Heart right ventricle (tissue), 16 donors: ENCODE data around the gene ELMO1. TPM values are rescaled to one million over a fixed set of nuclear protein-coding genes. Genes with fewer than 3 reads are reported as not detected.

Experiments
- ATAC-seq, 8 donors: fragments of 200-7000 bp; cut with Tn5 transposase; one replicate each; pipeline ENCODE4 v1.9.1; 2020; ENCODE audit warnings: mild to moderate bottlenecking in 8 of 8, moderate library complexity in 8 of 8, moderate number of reproducible peaks in 1 of 8
- DNase-seq, 2 donors: peaks; one replicate each; pipeline ENCODE4 v3.0.0-alpha.2; 2020
- H3K27ac ChIP-seq, 10 donors: fragments of 200-600 bp; sonication (generic) in 2 of 10; one replicate each; pipeline versions ENCODE4 v1.5.0 to v1.8.0; 2020 to 2022; ENCODE audit warnings: mild to moderate bottlenecking in 3 of 10
- H3K27me3 ChIP-seq, 7 donors: fragments of 200-600 bp; one replicate each; pipeline ENCODE4 v1.8.0; 2021 to 2022; ENCODE audit warnings: mild to moderate bottlenecking in 2 of 7
- H3K36me3 ChIP-seq, 9 donors: fragments of 200-600 bp; sonication (generic) in 1 of 9; one replicate each; pipeline versions ENCODE4 v1.5.0 to v1.8.0; 2020 to 2022; ENCODE audit warnings: mild to moderate bottlenecking in 2 of 9
- H3K4me1 ChIP-seq, 9 donors: fragments of 200-600 bp; sonication (generic) in 1 of 9; one replicate each; pipeline versions ENCODE4 v1.5.0 to v1.8.0; 2020 to 2022; ENCODE audit warnings: mild to moderate bottlenecking in 4 of 9
- H3K4me3 ChIP-seq, 10 donors: fragments of 200-600 bp; sonication (generic) in 2 of 10; one replicate each; pipeline versions ENCODE4 v1.5.0 to v1.8.0; 2020 to 2022; ENCODE audit warnings: mild to moderate bottlenecking in 7 of 10, moderate library complexity in 2 of 10
- H3K9me3 ChIP-seq, 11 donors: fragments of 200-600 bp in 10 of 11; sonication (generic) in 2 of 11; one replicate each; pipeline versions ENCODE4 v1.5.0 to v1.8.0; 2013 to 2022; ENCODE audit warnings: mild to moderate bottlenecking in 2 of 11, control low read depth in 1 of 11, moderate library complexity in 1 of 11
- WGBS, 2 donors: extraction: QIAGEN DNeasy Blood & Tissue Kit; methylation state at CpG; one replicate each; pipeline ENCODE4 v1.1.7; 2013; ENCODE audit warnings: inconsistent platforms in 1 of 2; 5-methylcytosine and 5-hydroxymethylcytosine counted together
- intact Hi-C, 10 donors: fragments of 100-400 bp; cut with DNase I; formaldehyde crosslinking; loops; one replicate each; pipeline versions ENCODE4 v1.11.1 to v1.14.2; 2022
- polyA plus RNA-seq, 2 donors: library from polyadenylated mRNA; stranded (reverse); fragments of 200-250 nt; gene quantifications; one replicate each; pipeline ENCODE4 v1.2.3, GENCODE V29; 2013
- total RNA-seq, 10 donors: library from RNA; stranded (reverse); fragmentation: NEBNext Ultra II Directional in 3 of 10; extraction: Animal tissue kit (Norgen Biotek cat#: 25700) in 3 of 10; gene quantifications; one replicate each; pipeline versions ENCODE4 v1.2.1 to v1.2.4, GENCODE V29; 2021 to 2023
- TF ChIP-seq, protein P1 (sequence below), 9 donors: fragments of 200-600 bp; sonication (generic) in 2 of 9; IDR thresholded peaks; one replicate each; pipeline versions ENCODE4 v1.5.0 to v1.8.0; 2021 to 2022; ENCODE audit warnings: antibody characterized with exemption in 9 of 9, mild to moderate bottlenecking in 5 of 9, moderate library complexity in 1 of 9
- donor health status: Arrhythmogenic right ventricular cardiomyopathy.
- donor health status: ischemic (EF 13 %, LVEDD 7.1; RV severe dilation, severe dysfunction).
- donor health status: healthy with polysubstance abuse.
- donor health status: DM: no; HTN: yes; CAD: no.
- donor health status: DM: no; HTN: no; CAD: no.
- donor health status: ischemic (EF 25% LVEDD 6.9; RV normal size, moderate dysfunction).
- donor health status: ischemic (EF 25% LVEDD 5.7; RV mildly dilated, moderate dysfunction).
- donor health status: healthy.
- donor health status: DM: yes; HTN: yes; CAD: no.
- donor health status: Ischemic cardiomyopathy.
- donor health status: ischemic (EF 35%, LVEDD 5.7; RV mildly dilated, moderate dysfunction).
- donor health status: nonischemic (EF 11% LVEDD 7.7; RV severe dilation, severe dysfunction).
- donor health status: DM: yes; HTN: yes; CAD: no.
- donor health status: PGD.
- donor health status: ischemic (EF 29% LVEDD 5.4; RV normal size, mild dysfunction).
- donor health status: nonischemic (EF 23%, LVEDD 6.1; RV moderate dilation, normal function).

Gene ELMO1
- total and polyA plus RNA-seq, 12 donors: 8.5 to 18.0 (median 13.9) TPM

DNA sequence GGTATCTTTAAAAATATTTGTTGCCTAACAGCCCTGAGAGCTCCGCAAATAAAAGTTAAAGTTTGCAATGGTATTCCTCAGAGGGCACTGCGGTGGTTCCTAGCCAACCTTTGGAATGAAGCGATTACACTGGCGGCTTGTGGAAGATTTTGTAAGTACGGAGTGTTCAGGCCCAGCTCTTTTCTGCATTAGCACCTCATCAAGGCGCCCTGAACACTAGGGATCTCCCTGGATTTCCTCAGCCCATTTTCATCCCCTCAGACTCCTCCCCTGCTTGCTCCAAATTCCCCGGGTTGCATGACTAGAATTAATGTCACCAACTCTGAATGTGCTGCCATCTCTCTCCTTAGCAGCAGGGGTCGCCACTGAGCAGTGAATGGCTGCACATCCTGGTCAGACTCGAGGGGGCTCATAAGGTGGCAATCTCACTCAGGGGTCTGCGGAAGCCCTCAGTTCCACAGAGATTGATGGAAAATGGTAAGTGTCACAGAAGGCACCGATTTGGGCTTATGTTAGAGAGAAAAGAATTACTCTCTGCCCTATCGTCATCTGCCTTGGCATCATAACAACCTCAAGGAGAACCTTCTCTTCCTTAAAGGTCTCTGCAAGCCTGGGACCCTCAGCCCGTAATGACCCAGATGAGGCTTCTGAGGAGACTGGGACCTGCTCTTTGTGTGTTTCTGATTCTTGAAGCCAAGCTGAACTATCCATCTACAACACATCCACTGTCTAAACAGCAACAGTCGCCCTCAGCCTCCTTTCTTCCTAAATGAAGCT, 461.5 kb downstream of the ELMO1 start:
- H3K4me3 ChIP-seq: no peak overlapping the region
- 55 to 60% methylated on average over 14 of the region's 14 CpGs for WGBS, 2 donors
- H3K27ac ChIP-seq: no peak overlapping the region
- peak; percentile 48 to 60 for DNase-seq
- no peaks in the 10 kb centered on the region for H3K9me3 ChIP-seq
- peaks cover 0 to 29% (median 11%) of the 10 kb centered on the region in 9 donors for H3K4me1 ChIP-seq
- TF ChIP-seq, protein P1, sequence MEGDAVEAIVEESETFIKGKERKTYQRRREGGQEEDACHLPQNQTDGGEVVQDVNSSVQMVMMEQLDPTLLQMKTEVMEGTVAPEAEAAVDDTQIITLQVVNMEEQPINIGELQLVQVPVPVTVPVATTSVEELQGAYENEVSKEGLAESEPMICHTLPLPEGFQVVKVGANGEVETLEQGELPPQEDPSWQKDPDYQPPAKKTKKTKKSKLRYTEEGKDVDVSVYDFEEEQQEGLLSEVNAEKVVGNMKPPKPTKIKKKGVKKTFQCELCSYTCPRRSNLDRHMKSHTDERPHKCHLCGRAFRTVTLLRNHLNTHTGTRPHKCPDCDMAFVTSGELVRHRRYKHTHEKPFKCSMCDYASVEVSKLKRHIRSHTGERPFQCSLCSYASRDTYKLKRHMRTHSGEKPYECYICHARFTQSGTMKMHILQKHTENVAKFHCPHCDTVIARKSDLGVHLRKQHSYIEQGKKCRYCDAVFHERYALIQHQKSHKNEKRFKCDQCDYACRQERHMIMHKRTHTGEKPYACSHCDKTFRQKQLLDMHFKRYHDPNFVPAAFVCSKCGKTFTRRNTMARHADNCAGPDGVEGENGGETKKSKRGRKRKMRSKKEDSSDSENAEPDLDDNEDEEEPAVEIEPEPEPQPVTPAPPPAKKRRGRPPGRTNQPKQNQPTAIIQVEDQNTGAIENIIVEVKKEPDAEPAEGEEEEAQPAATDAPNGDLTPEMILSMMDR (IDR thresholded peaks at IDR 0.05): peak; percentile 68 to 88 (median 79)
- peaks cover 0 to 4% (median 0%) of the 10 kb centered on the region in 7 donors for H3K27me3 ChIP-seq
- H3K36me3 ChIP-seq: no peaks in the 10 kb centered on the region
- intact Hi-C loops: loop anchor here (1.0 to 5.0 kb wide), 4 partner anchors 195 to 210 kb away; no protein-coding TSS in a partner anchor
- peak in 6 of 8 donors; percentile 61 to 75 (median 69) for ATAC-seq

- H3K27ac ChIP-seq: no peak overlapping the region
- TF ChIP-seq, protein P1 (IDR thresholded peaks at IDR 0.05): no peak
- no peak for ATAC-seq
- intact Hi-C loops: loop anchor here in 9 of 10 donors (2.0 to 5.0 kb wide), 3 partner anchors 196 to 211 kb away; no protein-coding TSS in a partner anchor
- H3K36me3 ChIP-seq: no peaks in the 10 kb centered on the region
- H3K27me3 ChIP-seq: peaks cover 0 to 4% (median 0%) of the 10 kb centered on the region in 7 donors
- DNase-seq: no peak
- peaks cover 0 to 29% (median 11%) of the 10 kb centered on the region in 9 donors for H3K4me1 ChIP-seq
- WGBS, 2 donors: 63 to 69% methylated on average over 5 of the region's 5 CpGs
- H3K9me3 ChIP-seq: no peaks in the 10 kb centered on the region
- H3K4me3 ChIP-seq: no peak overlapping the region
These were observed 462.1 kb downstream of the ELMO1 start for GRCh38 chr7:36986511-36986933.

DNA sequence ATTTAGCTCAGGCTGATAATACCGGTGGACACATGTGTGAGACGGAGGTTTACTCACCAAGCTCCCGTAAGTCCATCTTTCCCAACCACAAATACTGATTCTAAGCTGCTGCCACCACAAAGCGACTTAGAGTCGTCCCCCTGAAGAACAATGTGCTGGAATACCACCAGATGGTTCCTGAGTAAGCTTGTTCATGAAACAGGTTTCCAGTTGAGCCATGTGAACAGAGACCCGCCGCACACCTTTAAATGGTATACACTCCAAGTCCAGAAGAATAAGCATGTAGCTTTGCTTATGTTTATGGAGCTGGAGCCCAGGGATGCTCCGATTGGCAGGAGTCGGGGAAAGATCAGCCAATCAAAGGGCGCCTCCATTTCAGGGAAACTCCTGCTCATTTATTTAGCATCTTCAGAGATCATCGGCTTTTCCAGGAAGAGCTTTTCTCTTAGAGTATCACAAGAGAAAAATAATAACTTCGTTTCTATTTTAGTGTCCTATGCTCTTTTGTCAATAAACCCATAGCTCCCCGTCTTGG, 462.7 kb downstream of the ELMO1 start:
- H3K4me1 ChIP-seq: peaks cover 0 to 29% (median 11%) of the 10 kb centered on the region in 9 donors
- DNase-seq (no peak), ATAC-seq (no peak)
- peaks cover 0 to 4% (median 0%) of the 10 kb centered on the region in 7 donors for H3K27me3 ChIP-seq
- H3K9me3 ChIP-seq: no peaks in the 10 kb centered on the region
- H3K27ac ChIP-seq: no peak overlapping the region
- TF ChIP-seq, protein P1 (IDR thresholded peaks at IDR 0.05): no peak
- no peaks in the 10 kb centered on the region for H3K36me3 ChIP-seq
- 83 to 88% methylated on average over 13 of the region's 13 CpGs for WGBS, 2 donors
- intact Hi-C loops: loop anchor here in 9 of 10 donors (2.0 to 5.0 kb wide), 3 partner anchors 196 to 211 kb away; no protein-coding TSS in a partner anchor
- no peak overlapping the region for H3K4me3 ChIP-seq

GRCh38 chr7:36985316-36985715, 463.3 kb downstream of the ELMO1 start:
- H3K4me3 ChIP-seq: no peak overlapping the region
- intact Hi-C loops: loop anchor here in 8 of 10 donors (5.0 kb wide), 2 partner anchors 197 to 212 kb away; no protein-coding TSS in a partner anchor
- 40 to 49% methylated on average over 5 of the region's 5 CpGs for WGBS, 2 donors
- H3K27ac ChIP-seq: no peak overlapping the region
- H3K4me1 ChIP-seq: peaks cover 0 to 29% (median 11%) of the 10 kb centered on the region in 9 donors
- H3K27me3 ChIP-seq: peaks cover 0 to 4% (median 0%) of the 10 kb centered on the region in 7 donors
- no peaks in the 10 kb centered on the region for H3K9me3 ChIP-seq
- DNase-seq (no peak), ATAC-seq (no peak)
- no peaks in the 10 kb centered on the region for H3K36me3 ChIP-seq
- TF ChIP-seq, protein P1 (IDR thresholded peaks at IDR 0.05): no peak
